ENCODE results near the gene AUNIP. TPM values are rescaled to one million over a fixed set of nuclear protein-coding genes. Genes with fewer than 3 reads are reported as not detected.

The AUNIP gene
- total RNA-seq, 3 donors from 2014 or later (not counting 1 experiment from before 2014, with no cell fraction given), result 0.16 to 0.50 (median 0.20) TPM

- TF ChIP-seq, protein P1, sequence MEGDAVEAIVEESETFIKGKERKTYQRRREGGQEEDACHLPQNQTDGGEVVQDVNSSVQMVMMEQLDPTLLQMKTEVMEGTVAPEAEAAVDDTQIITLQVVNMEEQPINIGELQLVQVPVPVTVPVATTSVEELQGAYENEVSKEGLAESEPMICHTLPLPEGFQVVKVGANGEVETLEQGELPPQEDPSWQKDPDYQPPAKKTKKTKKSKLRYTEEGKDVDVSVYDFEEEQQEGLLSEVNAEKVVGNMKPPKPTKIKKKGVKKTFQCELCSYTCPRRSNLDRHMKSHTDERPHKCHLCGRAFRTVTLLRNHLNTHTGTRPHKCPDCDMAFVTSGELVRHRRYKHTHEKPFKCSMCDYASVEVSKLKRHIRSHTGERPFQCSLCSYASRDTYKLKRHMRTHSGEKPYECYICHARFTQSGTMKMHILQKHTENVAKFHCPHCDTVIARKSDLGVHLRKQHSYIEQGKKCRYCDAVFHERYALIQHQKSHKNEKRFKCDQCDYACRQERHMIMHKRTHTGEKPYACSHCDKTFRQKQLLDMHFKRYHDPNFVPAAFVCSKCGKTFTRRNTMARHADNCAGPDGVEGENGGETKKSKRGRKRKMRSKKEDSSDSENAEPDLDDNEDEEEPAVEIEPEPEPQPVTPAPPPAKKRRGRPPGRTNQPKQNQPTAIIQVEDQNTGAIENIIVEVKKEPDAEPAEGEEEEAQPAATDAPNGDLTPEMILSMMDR (IDR thresholded peaks at IDR 0.05), result no peak
- WGBS (ENCODE audit: insufficient coverage), result 92% methylated on average over 5 of the region's 5 CpGs
- peaks cover 7% of the 10 kb centered on the region for H3K4me1 ChIP-seq (ENCODE audit: control insufficient read depth, insufficient read depth, low read length)
- H3K9me3 Mint-ChIP-seq, result no peaks in the 10 kb centered on the region
- H3K4me3 Mint-ChIP-seq, result no peak overlapping the region
- no peak for ATAC-seq
- H3K4me3 ChIP-seq (ENCODE audit: low read length), result no peak overlapping the region
- no peaks in the 10 kb centered on the region for H3K9me3 ChIP-seq (ENCODE audit: control insufficient read depth, insufficient read depth, low read length)
- peaks cover 4% of the 10 kb centered on the region for H3K36me3 ChIP-seq (ENCODE audit: control insufficient read depth, insufficient read depth, low read length)
- H3K4me1 Mint-ChIP-seq, result peaks cover 17% of the 10 kb centered on the region in 2 donors
- H3K27me3 ChIP-seq (ENCODE audit: control insufficient read depth, insufficient read depth, low read length), result no peaks in the 10 kb centered on the region
- H3K27me3 Mint-ChIP-seq (ENCODE audit: low read depth in 2 of 2), result no peaks in the 10 kb centered on the region
- H3K27ac Mint-ChIP-seq, result no peak overlapping the region
- H3K36me3 Mint-ChIP-seq, result no peaks in the 10 kb centered on the region
- intact Hi-C loops (cut with micrococcal nuclease), result no loop called here
- DNase-seq, result no peak
- no peak overlapping the region for H3K27ac ChIP-seq (ENCODE audit: low read length)
These were observed 41.0 kb upstream of the AUNIP start for GRCh38 chr1:25900219-25900618.

DNA sequence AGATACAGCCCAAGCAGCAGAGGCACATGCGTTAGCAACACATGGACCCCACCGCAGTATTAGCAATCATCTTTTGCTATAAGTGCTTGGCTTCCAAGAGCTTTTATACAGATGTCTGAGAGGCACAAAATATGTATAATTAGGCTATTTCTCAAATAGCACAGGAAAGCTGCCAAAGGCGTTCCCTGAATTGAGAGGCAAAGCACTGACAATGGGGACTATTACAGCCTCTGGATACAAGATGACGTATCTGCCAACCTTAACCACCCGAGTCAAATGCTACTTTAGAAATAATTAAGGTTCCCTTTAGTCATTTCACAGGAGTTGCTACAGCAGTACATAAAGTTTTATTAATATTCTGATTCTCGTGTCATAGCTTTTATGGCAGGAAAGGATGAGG is 40.5 kb upstream of the AUNIP start:
- no peak overlapping the region for H3K27ac Mint-ChIP-seq
- H3K36me3 ChIP-seq (ENCODE audit: control insufficient read depth, insufficient read depth, low read length), result peaks cover 4% of the 10 kb centered on the region
- intact Hi-C loops (cut with micrococcal nuclease), result no loop called here
- H3K9me3 ChIP-seq (ENCODE audit: control insufficient read depth, insufficient read depth, low read length), result no peaks in the 10 kb centered on the region
- no peak overlapping the region for H3K27ac ChIP-seq (ENCODE audit: low read length)
- WGBS (ENCODE audit: insufficient coverage), result 97% methylated on average over 6 of the region's 6 CpGs
- no peak for ATAC-seq
- no peaks in the 10 kb centered on the region for H3K36me3 Mint-ChIP-seq
- DNase-seq, result no peak
- H3K27me3 Mint-ChIP-seq (ENCODE audit: low read depth in 2 of 2), result no peaks in the 10 kb centered on the region
- H3K4me1 Mint-ChIP-seq, result peaks cover 14 to 15% of the 10 kb centered on the region in 2 donors
- peaks cover 10% of the 10 kb centered on the region for H3K4me1 ChIP-seq (ENCODE audit: control insufficient read depth, insufficient read depth, low read length)
- TF ChIP-seq, protein P1 (IDR thresholded peaks at IDR 0.05), result no peak
- H3K9me3 Mint-ChIP-seq, result no peaks in the 10 kb centered on the region
- H3K27me3 ChIP-seq (ENCODE audit: control insufficient read depth, insufficient read depth, low read length), result no peaks in the 10 kb centered on the region
- H3K4me3 Mint-ChIP-seq, result no peak overlapping the region
- no peak overlapping the region for H3K4me3 ChIP-seq (ENCODE audit: low read length)

DNA sequence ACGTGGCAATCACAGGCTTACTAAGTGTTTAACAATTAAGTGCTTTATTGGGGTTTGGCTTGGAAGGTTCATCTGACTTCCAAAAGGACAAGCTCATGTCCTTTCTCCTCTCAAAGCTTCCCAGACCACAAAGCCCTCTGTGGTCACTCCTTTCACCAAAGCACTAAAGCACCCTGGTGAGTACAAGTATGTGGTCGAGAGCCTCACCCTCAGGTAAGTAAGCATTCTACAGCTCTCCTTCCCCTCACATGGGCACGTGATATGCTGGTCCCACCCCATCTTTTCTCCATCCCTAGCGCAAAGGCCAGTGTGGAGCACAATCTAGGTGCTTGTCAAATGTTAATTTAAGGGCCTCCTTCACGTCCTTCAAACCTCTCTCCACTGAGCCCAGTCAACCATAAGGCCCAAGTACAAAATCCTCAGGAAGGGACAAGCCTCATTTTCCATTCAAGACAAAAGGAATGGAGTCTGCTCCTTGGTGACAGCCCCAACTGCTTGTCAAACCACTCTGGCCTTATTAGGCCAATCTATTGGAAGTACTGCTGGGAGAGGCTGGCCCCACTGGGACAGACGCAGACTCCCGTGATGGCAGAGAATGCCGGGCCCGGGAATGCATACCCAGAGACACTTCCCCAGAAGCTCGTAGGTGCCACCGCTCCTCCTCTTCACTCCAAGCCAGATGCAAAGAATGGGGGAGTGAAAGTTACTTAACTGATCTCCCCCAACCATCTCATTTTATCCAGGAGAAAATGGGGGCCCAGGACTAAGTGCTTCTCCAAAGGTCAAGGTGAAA is 39.2 kb upstream of the AUNIP start:
- TF ChIP-seq, protein P1 (IDR thresholded peaks at IDR 0.05), result no peak
- H3K36me3 ChIP-seq (ENCODE audit: control insufficient read depth, insufficient read depth, low read length), result peaks cover 4% of the 10 kb centered on the region
- ATAC-seq (no peak), DNase-seq (no peak)
- H3K27ac ChIP-seq (ENCODE audit: low read length), result no peak overlapping the region
- Mint-ChIP-seq H3K36me3 (no peaks in the 10 kb centered on the region), H3K4me3 (no peak overlapping the region), H3K27me3 (ENCODE audit: low read depth in 2 of 2) (no peaks in the 10 kb centered on the region), H3K4me1 (peaks cover 8 to 9% of the 10 kb centered on the region in 2 donors), H3K27ac (no peak overlapping the region), H3K9me3 (no peaks in the 10 kb centered on the region)
- H3K4me3 ChIP-seq (ENCODE audit: low read length), result no peak overlapping the region
- H3K4me1 ChIP-seq (ENCODE audit: control insufficient read depth, insufficient read depth, low read length), result peaks cover 10% of the 10 kb centered on the region
- no peaks in the 10 kb centered on the region for H3K9me3 ChIP-seq (ENCODE audit: control insufficient read depth, insufficient read depth, low read length)
- 96% methylated on average over 11 of the region's 11 CpGs for WGBS (ENCODE audit: insufficient coverage)
- intact Hi-C loops (cut with micrococcal nuclease), result no loop called here
- H3K27me3 ChIP-seq (ENCODE audit: control insufficient read depth, insufficient read depth, low read length), result no peaks in the 10 kb centered on the region

GRCh38 chr1:25897754-25898153 is 38.5 kb upstream of the AUNIP start:
- Mint-ChIP-seq H3K36me3 (no peaks in the 10 kb centered on the region), H3K4me1 (peaks cover 8 to 9% of the 10 kb centered on the region in 2 donors), H3K27ac (no peak overlapping the region), H3K9me3 (no peaks in the 10 kb centered on the region), H3K4me3 (no peak overlapping the region), H3K27me3 (ENCODE audit: low read depth in 2 of 2) (no peaks in the 10 kb centered on the region)
- TF ChIP-seq, protein P1 (IDR thresholded peaks at IDR 0.05), result no peak
- H3K27me3 ChIP-seq (ENCODE audit: control insufficient read depth, insufficient read depth, low read length), result no peaks in the 10 kb centered on the region
- no peak for ATAC-seq
- WGBS (ENCODE audit: insufficient coverage), result 90% methylated on average over 5 of the region's 5 CpGs
- no peak overlapping the region for H3K27ac ChIP-seq (ENCODE audit: low read length)
- peaks cover 10% of the 10 kb centered on the region for H3K4me1 ChIP-seq (ENCODE audit: control insufficient read depth, insufficient read depth, low read length)
- no peak overlapping the region for H3K4me3 ChIP-seq (ENCODE audit: low read length)
- peaks cover 4% of the 10 kb centered on the region for H3K36me3 ChIP-seq (ENCODE audit: control insufficient read depth, insufficient read depth, low read length)
- intact Hi-C loops (cut with micrococcal nuclease), result no loop called here
- no peaks in the 10 kb centered on the region for H3K9me3 ChIP-seq (ENCODE audit: control insufficient read depth, insufficient read depth, low read length)
- DNase-seq, result no peak

All from natural killer cell (primary cell).